Sigmoid colon (tissue), 7 donors: Measurements from ENCODE around the gene EGF. TPM values are rescaled to one million over a fixed set of nuclear protein-coding genes. Genes with fewer than 3 reads are reported as not detected.

Experiments used
- DNase-seq: peaks from one replicate; pipeline ENCODE4 v3.0.0-alpha.2; 2019
- H3K27ac ChIP-seq, 4 donors: fragments of 200-600 bp; sonication (generic); one replicate each; pipeline ENCODE4 v1.5.1; 2016 to 2019; ENCODE audit warnings: mild to moderate bottlenecking in 1 of 4
- H3K27me3 ChIP-seq, 3 donors: fragments of 200-600 bp; sonication (generic); one replicate each; pipeline ENCODE4 v1.5.1; 2019; ENCODE audit warnings: mild to moderate bottlenecking in 1 of 3
- H3K36me3 ChIP-seq, 4 donors: fragments of 200-600 bp; sonication (generic); one replicate each; pipeline ENCODE4 v1.5.1; 2016 to 2019
- H3K4me1 ChIP-seq, 4 donors: fragments of 200-600 bp; sonication (generic); one replicate each; pipeline ENCODE4 v1.5.1; 2017 to 2019
- H3K4me3 ChIP-seq, 4 donors: fragments of 200-600 bp; sonication (generic); one replicate each; pipeline ENCODE4 v1.5.1; 2017 to 2019; ENCODE audit warnings: mild to moderate bottlenecking in 2 of 4, moderate library complexity in 1 of 4
- H3K9me3 ChIP-seq, 4 donors: fragments of 200-600 bp in 3 of 4; sonication (generic) in 3 of 4; one replicate each; pipeline versions ENCODE4 v1.5.1 to v1.6.1; 2013 to 2019
- EP300 ChIP-seq, 4 donors: sonication (generic); formaldehyde crosslinking; IDR thresholded peaks; one replicate each; pipeline ENCODE4 v1.6.1; 2017; ENCODE audit warnings: antibody characterized with exemption in 4 of 4
- POLR2A ChIP-seq, 2 donors: fragments of 450-650 bp; IDR thresholded peaks; one replicate each; pipeline ENCODE4 v1.6.1; 2016; ENCODE audit warnings: antibody characterized with exemption in 2 of 2, mild to moderate bottlenecking in 2 of 2, moderate library complexity in 2 of 2
- POLR2AphosphoS5 ChIP-seq, 4 donors: sonication (generic); formaldehyde crosslinking; IDR thresholded peaks; one replicate each; pipeline ENCODE4 v1.6.1; 2017; ENCODE audit warnings: antibody characterized with exemption in 4 of 4
- WGBS, 2 donors: extraction: QIAGEN DNeasy Blood & Tissue Kit; methylation state at CpG; one replicate each; pipeline ENCODE4 v1.1.7; 2013; 5-methylcytosine and 5-hydroxymethylcytosine counted together
- intact Hi-C: fragments of 100-400 bp; cut with DNase I; formaldehyde crosslinking; loops from one replicate; pipeline ENCODE4 v1.15.1; 2023
- polyA plus RNA-seq, 3 donors: library from polyadenylated mRNA; stranded (reverse); fragments of 200-250 nt; gene quantifications; one replicate each; pipeline ENCODE4 v1.2.3, GENCODE V29; 2013
- total RNA-seq, 4 donors: library from RNA; depleted of rRNA; stranded (reverse); fragments of >200 nt; gene quantifications; one replicate each; pipeline ENCODE4 v1.1.0, GENCODE V29; 2016
- TF ChIP-seq, protein P1 (sequence below), 4 experiments: fragments of 450-650 bp in 3 of 4; fragments of 200-600 bp in 1 of 4; IDR thresholded peaks; one replicate each; pipeline ENCODE4 v1.5.1; 2016 to 2019; ENCODE audit warnings: antibody characterized with exemption in 4 of 4, mild to moderate bottlenecking in 3 of 4, moderate library complexity in 2 of 4
- donor health status: healthy with polysubstance abuse.
- donor health status: Bipolar disorder and iron deficiency.
- donor health status: healthy.

The EGF gene
- total and polyA plus RNA-seq, 7 donors = 0.46 to 1.3 (median 0.70) TPM; not detected in 1

DNA sequence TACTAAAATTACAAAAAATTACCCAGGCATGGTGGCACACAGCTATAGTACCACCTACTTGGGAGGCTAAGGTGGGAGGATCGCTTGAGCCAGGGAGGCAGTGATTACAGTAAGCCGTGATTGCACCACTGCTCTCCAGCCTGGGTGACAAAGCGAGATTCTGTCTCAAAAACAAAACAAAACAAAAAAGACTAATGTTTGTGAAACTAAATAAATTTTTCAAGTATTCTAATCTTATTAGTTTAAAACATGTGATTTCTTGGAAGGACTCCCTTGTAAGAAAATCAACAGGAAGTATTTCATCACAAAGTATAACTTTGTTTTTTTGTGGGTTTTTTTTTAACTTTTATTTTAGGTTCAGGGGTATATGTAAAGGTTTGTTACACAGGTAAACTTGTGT, 89.6 kb downstream of the EGF start:
- no peaks in the 10 kb centered on the region for H3K27me3 ChIP-seq
- H3K9me3 ChIP-seq = no peaks in the 10 kb centered on the region
- no peak overlapping the region for H3K27ac ChIP-seq
- 64 to 85% methylated on average over 3 of the region's 3 CpGs for WGBS, 2 donors
- DNase-seq = no peak
- no peaks in the 10 kb centered on the region for H3K36me3 ChIP-seq
- TF ChIP-seq POLR2AphosphoS5 (IDR thresholded peaks at IDR 0.05) (no peak), EP300 (IDR thresholded peaks at IDR 0.05) (no peak), POLR2A (IDR thresholded peaks at IDR 0.05) (no peak)
- TF ChIP-seq, protein P1, sequence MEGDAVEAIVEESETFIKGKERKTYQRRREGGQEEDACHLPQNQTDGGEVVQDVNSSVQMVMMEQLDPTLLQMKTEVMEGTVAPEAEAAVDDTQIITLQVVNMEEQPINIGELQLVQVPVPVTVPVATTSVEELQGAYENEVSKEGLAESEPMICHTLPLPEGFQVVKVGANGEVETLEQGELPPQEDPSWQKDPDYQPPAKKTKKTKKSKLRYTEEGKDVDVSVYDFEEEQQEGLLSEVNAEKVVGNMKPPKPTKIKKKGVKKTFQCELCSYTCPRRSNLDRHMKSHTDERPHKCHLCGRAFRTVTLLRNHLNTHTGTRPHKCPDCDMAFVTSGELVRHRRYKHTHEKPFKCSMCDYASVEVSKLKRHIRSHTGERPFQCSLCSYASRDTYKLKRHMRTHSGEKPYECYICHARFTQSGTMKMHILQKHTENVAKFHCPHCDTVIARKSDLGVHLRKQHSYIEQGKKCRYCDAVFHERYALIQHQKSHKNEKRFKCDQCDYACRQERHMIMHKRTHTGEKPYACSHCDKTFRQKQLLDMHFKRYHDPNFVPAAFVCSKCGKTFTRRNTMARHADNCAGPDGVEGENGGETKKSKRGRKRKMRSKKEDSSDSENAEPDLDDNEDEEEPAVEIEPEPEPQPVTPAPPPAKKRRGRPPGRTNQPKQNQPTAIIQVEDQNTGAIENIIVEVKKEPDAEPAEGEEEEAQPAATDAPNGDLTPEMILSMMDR (IDR thresholded peaks at IDR 0.05) = no peak
- intact Hi-C loops = no loop called here
- H3K4me3 ChIP-seq = no peak overlapping the region
- no peaks in the 10 kb centered on the region for H3K4me1 ChIP-seq

DNA sequence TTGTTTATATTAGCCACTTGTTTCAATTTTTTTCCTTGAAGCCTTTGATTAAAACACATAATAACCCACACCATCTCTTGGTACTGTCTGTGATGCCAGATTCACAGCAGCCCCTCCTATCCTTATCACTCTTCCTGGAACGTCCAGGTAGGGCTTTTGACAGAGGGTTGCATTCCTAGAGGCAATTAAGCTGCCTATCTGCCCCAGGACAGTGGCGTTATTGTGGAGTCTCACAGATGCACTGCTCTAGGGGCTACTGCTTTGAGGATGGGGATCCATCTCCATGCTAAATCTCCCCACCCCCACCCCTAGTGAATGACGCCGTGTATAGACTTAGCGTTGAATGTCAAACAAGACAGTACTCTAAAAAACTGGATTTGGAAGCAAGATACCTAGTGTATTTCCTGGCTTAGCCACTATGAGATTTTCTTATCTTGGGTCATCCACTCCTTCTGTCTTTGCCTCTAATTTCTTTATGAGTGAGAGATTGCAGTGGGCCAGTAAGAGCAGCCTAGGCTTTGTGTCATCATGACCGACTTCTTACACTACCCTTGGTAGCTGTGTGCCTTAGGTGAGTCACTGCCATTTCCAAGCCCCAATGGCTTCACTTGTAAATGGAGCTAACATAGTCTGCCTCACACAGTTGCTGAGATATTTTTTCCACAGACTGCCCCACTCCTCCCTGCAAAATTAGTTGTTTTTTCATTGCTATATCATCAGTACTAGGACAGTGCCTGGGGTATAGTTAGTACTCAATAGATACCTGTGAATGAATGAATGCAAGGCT, 90.9 kb downstream of the EGF start:
- TF ChIP-seq, protein P1 (IDR thresholded peaks at IDR 0.05) = no peak
- WGBS, 2 donors = 67 to 73% methylated on average over 6 of the region's 6 CpGs
- no peak for DNase-seq
- no peak overlapping the region for H3K27ac ChIP-seq
- H3K4me1 ChIP-seq = no peaks in the 10 kb centered on the region
- H3K27me3 ChIP-seq = no peaks in the 10 kb centered on the region
- intact Hi-C loops = no loop called here
- no peak overlapping the region for H3K4me3 ChIP-seq
- no peaks in the 10 kb centered on the region for H3K9me3 ChIP-seq
- H3K36me3 ChIP-seq = no peaks in the 10 kb centered on the region

DNA sequence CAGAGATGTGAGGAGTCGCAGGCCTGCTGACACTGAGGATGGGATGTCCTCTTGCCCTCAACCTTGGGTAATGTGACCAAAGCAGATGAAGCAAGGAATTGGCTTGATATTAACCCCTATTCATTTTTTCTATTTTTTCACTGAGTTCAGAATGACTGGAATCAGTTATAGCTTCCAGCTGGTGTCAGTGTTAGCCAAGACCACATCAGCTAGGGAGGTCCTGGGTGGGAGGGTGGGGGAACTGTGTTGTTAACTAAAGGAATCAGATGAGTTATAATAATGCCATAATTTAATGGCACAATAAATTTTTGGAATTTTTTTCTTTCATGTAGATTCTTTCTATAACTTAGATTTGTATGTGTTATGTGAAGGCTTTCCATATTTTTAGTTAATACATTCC, 91.9 kb downstream of the EGF start:
- intact Hi-C loops = no loop called here
- DNase-seq = no peak
- Histone ChIP-seq H3K36me3 (no peaks in the 10 kb centered on the region), H3K27ac (no peak overlapping the region), H3K4me3 (no peak overlapping the region), H3K27me3 (no peaks in the 10 kb centered on the region), H3K4me1 (no peaks in the 10 kb centered on the region), H3K9me3 (no peaks in the 10 kb centered on the region)
- 91 to 98% methylated on average over 1 of the region's 1 CpG for WGBS, 2 donors
- no peak for TF ChIP-seq POLR2A (IDR thresholded peaks at IDR 0.05)
- TF ChIP-seq EP300 (IDR thresholded peaks at IDR 0.05) = no peak
- TF ChIP-seq POLR2AphosphoS5 (IDR thresholded peaks at IDR 0.05) = no peak
- TF ChIP-seq, protein P1 (IDR thresholded peaks at IDR 0.05) = no peak

DNA sequence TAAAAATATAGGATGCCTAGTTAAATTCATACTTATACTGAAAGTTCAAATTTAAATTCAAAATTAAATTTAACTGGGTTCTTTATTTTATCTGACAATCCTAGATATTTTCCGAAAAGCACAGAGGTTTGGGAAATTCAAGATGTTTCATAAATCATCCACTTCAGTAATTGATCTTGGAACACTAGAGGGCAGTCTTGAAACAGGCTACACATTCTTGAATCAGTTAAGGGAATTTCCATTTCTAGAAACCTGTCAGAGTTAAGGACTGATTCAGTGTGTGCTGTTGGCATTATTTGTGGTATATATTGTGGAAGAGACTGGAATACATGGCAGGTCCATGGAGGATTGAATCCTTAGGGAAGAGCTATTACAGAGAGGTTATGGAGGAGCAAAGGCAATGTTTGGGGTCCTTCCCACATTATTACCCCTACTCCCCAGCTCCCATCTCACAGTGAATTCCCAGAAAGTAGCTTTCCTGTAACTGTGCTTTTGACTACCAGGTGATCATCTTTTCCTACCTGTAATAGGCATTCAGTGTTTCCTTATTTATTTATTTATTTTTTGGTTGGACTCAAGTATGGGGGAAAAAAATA, 92.9 kb downstream of the EGF start:
- Histone ChIP-seq H3K4me1 (no peaks in the 10 kb centered on the region), H3K4me3 (no peak overlapping the region), H3K27me3 (no peaks in the 10 kb centered on the region), H3K36me3 (no peaks in the 10 kb centered on the region), H3K9me3 (no peaks in the 10 kb centered on the region), H3K27ac (no peak overlapping the region)
- TF ChIP-seq EP300 (IDR thresholded peaks at IDR 0.05) (no peak), POLR2AphosphoS5 (IDR thresholded peaks at IDR 0.05) (no peak)
- TF ChIP-seq, protein P1 (IDR thresholded peaks at IDR 0.05) = peak in 2 of 4 experiments; percentile 19 to 40
- no peak for DNase-seq
- WGBS, 2 donors = 4 to 6% methylated on average over 1 of the region's 1 CpG
- intact Hi-C loops = no loop called here
